Stimulated activated CD8-positive, alpha-beta memory T cell treated with anti-CD3 and anti-CD28 coated beads, Interleukin-7, amount 100 ng/mL, for 1 hour (primary cell): ENCODE results near the gene KATNA1.

Experiments
- DNase-seq, 2 donors: peaks; one replicate each; pipeline ENCODE4 v3.0.0-alpha.2; 2020; ENCODE audit warnings: low read depth in 2 of 2

The KATNA1 gene

DNA sequence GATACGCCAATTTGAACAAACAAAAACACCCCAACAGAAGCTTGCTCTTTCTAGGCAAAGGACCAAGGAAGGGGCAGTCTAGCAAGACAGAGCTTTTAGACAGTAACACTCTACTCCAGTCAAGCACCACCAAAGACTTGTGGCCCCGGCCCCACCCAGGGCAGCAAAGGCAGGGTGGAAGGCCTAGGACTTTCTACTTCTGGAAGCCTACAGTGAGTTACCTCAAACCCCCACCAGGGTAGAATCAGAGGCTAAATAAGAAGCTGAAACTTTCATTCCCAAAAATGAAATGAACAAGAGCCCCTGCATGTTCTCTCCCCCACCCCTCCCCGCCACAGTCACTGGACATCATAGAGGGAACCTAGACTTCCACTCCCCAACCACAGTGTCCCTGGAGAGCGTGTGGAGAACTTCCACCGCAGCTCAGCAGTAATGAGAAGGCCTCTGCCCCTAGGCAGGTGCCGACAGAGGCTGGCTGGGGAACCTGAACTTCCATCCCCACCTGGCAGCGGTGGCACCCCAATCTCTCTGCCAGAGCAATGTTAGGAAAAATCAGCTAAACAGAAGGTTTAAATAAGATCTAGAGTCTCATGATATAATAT, 40.0 kb downstream of the KATNA1 start:
- DNase-seq = no peak

DNA sequence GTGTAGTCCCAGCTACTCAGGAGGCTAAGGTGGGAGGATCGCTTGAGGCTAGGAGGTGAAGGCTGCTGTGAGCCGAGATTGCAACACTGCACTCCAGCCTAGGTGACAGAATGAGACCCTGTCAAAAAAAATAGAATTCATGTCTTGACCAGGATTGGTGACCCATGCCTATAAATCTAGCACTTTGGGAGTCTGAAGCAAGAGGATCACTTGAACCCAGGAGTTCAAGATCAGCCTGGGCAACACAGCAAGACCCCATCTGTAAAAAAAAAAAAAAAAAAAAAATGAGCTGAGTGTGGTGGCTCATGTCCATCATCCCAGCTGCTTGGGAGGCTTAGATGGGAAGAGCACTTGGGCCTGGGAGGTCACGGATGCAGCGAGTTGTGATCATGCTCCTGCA, 48.0 kb downstream of the KATNA1 start:
- no peak for DNase-seq

DNA sequence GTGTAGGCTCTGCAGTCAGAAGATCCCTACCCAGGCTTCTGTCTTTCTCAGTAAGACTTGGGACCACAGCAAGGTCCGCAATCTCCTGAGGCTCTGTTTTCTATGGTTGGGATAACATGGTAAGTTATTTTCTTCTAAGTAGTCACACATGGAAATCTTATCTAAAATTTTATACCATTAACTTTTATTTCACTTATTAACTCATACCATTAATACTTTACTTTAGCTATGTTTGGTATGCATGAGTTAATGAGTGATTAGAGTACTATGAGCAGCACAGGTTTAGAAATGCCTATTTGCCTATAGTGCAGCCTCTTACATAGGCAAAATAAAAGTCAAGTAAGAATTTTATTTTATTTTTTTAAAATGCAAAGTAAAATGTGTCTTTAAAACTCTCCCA, 55.1 kb downstream of the KATNA1 start:
- DNase-seq = no peak

DNA sequence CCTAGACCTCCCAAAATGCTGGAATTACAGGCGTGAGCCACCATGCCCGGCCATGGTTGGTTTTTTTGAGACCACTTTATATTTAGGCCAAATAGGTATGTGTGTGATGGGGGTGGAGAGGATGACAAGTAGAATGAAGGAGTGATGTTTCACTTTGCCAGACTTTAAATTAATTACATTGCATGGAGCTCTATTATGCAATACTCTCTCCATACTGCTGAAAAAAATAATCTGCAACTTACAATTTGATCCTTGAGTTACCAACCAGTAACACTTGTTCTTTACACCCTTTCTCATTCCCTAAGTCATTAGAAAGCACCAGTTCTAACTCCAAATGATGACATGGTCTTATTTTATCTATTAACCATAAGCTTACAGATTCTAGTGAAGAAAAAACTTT, 55.5 kb downstream of the KATNA1 start:
- no peak for DNase-seq

DNA sequence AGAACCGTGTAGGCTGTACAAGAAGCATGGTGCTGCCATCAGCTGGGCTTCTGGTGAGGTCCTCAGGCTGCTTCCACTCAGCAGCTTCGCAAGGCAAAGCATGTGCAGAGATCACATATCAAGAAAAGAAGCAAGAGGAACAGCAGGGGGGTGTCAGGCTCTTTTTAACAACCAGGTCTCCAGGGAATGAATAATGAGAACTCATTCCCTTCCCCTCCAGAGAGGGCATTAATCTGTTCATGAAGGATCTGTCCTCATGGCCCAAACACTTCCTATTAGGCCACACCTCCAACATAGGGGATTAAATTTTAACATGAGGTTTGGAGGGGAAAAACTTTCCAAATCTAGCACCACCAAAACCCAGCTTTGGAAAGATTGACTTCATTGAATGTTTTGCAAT, 62.4 kb downstream of the KATNA1 start:
- no peak for DNase-seq

DNA sequence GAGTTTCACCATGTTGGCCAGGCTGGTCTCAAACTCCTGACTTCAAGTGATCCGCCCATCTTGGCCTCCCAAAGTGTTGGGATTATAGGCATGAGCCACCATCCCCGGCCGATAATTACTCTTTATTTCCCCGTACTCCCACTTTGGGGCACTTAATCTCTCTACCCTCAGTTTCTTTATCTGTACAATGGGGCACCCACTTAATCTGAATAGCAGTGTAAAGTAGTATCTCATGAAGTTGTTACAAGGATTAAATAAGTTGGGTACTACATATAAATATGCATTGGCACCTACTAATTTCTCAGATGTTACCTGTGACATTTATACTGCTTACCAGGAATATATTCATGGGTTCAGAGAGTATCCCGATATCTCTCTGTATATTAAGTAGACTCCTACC, 67.2 kb downstream of the KATNA1 start:
- DNase-seq = no peak

DNA sequence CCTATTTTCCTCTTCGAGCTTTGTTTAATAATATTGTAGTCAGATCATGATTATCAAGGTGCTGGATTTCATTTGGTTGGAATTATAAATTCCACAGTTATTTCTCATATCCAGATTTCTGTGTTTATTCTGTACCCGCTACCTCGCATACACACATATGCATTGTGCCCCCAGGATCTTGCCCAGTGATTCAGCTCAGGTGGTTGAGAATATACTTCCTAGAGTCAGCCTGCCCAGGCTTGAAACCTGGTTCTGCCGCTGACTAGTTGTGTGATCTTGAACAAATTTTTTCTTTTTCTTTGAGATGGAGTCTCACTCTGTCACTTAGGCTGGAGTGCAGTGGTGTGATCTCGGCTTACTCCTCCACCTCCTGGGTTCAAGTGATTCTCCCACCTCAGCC, 67.6 kb downstream of the KATNA1 start:
- DNase-seq = no peak

DNA sequence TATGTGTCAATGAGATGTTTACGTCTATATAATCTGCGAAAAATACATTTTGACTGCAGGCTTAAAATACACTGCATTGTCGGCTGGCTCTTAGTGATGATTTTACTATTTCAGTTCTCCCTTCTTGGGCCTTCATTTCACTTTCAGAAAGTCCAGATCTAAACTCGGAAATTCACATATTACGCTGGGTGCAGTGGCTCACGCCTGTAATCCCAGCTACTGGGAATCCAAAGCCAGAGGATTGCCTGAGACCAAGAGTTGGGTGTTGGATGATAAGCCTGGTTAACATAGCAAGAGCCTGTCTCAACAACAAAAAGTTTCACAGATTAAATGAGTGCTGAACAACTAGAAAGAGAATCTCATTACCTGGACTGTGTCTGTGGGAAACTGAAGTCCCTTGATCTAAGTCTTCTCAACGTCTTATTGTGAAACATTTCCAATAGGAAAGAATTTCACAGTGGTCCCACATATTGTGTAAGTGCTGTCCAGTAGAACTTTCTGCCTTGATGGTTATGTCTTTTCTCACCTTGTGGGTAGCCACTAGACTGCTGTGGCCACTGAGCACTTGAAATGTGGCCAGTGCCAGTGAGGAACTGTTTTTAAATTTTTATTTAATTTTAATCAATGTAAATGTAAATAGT, 80.4 kb downstream of the KATNA1 start:
- no peak for DNase-seq

DNA sequence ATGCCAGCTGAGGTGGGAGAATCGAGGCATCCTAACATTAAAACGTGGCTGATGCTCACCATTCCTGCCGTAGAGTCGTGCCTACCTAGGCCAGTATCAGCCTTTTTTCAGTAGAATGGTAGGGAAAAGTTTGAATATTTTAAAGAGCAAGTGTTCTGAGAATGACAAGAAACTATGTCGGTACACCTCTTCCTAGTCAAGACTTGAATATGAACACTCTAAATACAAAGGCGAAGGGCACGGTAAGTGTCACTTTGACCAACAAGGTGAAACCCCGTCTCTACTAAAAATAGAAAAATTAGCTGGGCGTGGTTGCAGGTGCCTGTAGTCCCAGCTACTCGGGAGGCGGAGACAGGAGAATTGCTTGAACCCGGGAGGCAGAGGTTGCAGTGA, 81.3 kb downstream of the KATNA1 start:
- no peak for DNase-seq

DNA sequence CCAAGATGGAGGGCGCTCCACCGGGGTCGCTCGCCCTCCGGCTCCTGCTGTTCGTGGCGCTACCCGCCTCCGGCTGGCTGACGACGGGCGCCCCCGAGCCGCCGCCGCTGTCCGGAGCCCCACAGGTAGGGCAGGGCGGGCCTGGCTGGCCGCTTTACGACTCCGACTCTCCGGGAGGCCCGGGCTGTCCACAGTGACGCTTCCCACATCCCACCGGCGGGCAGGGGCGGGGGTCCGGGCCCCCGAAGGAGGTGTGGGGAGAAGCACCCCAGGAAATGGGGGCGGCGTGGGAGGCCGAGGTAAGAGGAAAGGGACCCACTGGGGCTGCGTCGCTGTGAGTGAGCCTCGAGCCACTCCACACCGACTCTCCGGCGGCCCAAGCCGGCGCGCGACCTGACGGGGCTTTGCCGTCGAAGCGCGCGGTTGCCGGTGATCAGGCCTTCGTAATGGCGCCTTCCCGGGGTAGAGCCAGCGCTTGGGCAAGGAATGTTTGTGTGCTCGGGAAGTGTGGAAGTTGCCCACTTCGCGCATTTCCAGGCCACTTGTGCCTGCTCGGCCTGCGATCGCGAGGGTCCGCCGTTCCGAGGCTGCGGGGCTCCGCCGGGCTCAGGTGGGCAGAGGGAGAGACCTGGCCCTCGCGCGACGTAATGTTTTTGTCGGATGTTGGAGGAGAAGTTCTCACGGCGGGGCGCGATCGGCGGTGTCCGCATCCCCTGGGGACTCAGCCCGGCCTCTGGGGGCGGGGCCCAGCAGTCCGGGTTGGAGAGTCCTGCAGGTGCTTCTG, 81.9 kb downstream of the KATNA1 start:
- DNase-seq = no peak

DNA sequence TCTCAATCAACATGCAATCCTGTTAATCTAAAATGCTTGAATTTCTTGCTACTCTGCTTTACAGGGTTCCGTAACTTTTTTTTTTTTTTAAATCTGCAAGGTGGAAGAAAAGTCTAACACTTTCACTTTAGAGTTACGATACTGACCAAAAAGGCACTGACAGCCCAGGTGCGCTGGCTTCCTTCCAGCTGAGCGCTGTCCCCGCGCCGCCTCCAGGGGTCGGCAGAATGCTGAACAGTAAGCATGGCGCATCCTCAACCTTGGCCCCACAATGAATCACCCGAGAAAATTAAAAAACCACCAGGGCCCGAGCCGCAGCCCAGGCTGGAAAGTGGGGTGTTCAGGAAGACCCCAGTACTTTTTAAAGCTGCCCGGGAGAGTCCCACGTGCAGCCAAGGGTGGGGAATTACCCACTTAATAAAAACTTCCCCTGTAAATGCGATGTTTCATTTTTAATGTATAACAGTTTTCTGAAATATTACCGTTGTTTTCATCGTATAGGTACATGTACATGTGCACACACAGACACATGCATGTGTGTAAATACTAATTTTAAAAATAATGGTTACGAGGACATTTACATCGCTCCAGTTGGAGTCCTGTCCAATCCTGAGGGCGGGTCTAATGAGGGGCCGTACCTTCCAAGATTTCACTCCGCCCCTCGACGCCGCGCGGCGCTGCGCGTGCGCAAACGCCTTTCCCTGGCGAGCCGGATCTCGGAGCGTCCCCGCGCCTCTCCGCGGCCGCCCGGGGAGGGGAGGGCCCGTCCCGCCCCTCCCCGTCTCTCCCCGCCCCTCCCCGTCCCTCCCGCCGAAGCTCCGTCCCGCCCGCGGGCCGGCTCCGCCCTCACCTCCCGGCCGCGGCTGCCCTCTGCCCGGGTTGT, 82.7 kb downstream of the KATNA1 start, which contains the start of gene GINM1:
Gene GINM1, plus strand, starts transcription at position 849 of the 883 bp plus-strand sequence. CDS start 40 bp downstream, outside the sequence.
- peak; percentile 90 to 92 for DNase-seq

DNA sequence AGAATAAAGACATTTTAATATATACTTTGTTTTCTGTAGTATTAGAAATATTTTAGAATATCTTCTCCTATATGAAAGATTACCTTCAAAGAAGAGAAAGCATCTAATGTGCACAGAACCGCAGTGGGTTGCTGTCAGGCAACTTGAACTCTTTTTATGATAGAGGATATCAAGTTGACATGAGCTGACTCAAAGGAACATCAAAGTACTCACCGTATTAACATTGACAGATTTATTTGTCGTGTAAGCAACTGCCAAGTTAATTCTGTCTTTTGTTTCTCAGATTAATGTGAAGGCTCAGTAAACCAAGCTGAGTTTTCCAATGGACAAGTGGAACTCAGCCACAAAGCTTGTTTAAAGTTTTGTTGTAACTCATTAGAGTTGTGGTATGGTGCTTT, 84.6 kb downstream of the KATNA1 start:
- DNase-seq = no peak

DNA sequence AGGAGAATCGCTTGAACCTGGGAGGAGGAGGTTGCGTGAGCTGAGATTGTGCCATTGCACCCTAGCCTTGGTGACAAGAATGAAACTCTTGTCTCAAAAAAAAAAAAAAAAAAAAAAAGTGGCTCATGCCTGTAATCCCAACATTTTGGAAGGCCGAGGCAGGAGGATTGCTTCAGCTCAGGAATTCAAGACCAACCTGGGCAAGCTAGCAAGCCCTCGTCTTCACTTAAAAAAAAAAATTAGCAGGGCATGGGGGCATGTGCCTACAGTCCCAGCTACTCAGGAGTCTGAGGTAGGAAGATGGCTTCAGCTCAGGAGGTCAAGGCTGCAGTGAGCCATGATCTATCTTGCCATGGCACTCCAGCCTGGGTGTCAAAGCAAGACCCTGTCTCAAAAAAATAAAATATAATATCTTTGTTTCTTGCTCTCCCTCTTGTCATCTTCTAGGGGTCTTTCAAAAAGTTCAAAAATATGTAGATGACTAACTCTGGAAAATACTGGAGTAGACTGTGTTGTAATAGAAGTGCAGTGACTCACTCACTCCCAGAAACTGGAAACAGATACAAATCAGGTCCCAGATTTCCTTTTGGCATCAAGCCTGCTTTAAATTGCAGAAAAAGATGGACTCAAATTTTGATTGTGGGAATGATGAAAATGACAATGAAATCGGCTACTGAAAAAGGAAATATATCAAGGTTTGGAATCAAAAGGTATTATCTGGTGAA, 85.1 kb downstream of the KATNA1 start:
- no peak for DNase-seq

DNA sequence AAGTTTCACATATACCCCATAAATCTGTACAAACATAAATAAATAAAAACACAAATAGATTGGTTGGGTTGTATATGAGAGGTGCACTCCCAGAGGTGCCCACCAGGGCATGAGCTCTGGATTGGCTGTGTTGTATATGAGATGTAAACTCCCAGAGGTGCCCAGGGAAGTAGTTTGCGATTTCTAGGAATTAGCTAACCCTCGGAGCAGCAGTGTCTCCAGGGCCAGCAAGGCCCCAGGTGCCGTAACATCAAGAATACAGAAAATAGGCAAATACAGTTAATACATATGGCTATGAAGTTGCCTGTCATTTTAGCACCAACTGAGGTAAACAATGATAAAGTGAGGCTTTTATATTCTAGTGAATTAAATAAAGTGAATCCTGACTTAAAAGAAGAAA, 87.8 kb downstream of the KATNA1 start:
- no peak for DNase-seq

DNA sequence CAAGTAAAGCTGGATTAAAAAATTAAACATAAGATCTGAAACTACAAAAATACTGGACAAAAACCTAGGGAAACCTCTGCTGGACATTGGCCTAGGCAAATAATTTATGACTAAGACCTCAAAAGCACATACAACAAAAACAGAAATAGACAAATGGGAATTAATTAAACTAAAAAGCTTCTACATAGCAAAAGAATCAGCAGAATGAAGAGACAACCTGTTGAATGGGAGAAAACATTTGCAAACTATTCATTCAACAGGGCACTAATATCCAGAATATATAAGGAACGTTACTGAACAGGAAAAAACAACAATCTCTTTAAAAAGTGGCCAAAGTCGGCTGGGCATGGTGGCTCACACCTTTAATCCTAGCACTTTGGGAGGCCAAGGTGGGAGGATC, 89.1 kb downstream of the KATNA1 start:
- no peak for DNase-seq

DNA sequence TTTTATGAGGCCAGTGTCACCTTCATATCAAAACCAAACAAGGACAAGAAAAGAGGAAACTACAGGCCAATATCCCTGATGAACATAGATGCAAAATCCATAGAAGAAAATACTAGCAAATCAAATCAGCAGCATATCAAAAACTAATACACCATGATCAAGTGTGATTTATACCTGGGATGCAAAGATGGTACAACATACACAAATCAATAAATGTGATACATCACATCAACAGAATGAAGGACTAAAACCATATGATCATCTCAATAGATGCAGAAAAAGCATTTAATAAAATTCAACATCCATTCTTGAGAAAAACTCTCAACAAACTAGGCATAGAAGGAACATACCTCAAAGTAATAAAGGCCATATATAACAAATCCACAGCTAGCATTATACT, 90.5 kb downstream of the KATNA1 start:
- no peak for DNase-seq

DNA sequence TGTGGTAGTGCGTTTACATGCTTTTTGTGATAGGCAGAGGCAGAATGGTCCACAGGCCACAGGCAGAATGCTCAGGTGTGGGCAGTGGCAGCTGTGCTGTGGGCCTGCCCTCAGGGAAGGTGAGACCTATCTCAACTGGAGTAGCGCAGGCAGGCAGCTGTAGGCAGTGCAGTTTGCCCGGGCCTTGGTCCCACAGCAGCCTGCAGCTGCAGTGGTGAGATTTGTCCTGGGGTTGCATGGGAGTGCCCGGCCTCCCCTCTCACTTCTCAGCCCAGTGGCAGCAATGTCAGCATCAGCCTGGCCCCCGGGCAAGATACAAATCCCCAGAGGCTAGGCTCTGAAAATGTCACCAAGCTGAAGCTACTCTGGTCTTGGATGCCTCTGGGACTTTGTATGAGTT, 96.6 kb downstream of the KATNA1 start:
- DNase-seq = no peak

DNA sequence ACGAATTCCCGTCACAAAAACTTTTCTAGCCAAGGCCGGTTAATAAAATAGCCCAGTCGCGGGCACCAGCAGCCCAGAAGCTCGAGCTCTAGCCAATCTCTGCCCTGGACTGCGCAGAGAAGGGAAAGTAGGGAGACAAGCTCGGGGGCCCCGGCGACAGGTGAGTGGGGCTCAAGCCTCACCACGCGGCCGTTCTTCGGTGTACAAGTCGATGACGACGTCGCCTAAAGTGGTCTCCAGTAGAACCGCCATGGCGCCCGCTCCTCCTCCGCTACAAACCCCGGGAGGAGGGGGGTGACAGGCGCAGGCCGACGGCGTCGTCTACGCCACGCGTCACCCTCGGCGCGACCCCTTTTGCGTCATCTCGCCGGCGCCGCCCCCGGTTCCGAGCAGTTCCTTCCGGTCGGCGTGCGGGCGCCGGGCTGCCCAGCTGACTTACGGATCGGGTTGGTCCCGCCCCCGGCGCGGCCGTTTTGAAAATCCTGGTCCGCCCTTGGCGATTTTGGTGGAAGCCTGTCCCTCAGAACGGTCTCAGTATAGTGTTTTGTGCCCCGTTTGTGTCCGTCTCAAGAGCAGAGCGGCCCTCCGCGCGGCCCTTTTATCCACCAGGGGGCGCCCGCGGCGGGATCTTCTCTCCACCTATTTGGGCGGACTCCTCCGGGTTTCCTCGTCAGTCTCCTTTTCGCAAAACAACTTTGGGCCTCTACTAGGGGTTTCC, 102.6 kb downstream of the KATNA1 start, which contains the start of gene PPIL4:
Gene PPIL4, minus strand, starts transcription at position 290 of the 718 bp plus-strand sequence. Its CDS starts 38 bp downstream, at position 252.
- peak; percentile 93 to 96 for DNase-seq

DNA sequence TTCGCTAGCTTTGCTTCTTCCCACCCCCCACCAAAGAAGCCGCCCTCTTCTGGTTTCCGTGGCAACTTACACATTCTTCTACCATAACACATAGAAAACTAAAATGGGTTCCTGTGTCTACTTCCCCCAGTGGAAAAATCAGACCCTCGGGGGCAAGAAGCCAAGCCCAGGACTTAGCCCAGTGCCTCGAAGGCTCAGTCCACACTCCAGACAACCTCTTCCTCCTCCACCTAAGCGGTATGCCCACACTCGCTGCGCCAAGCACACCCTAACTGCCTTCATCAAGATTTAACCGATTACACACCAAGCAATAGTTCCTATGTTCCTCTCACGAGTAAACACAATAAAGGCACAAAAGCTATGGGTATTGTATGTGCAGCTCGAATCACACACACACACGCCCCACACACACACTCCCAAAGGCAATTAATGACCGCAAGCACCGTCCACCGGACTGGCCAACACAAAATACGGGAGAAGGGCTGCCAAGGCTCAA, 103.2 kb downstream of the KATNA1 start:
- peak; percentile 29 to 37 for DNase-seq
